Kidney (tissue), 14 donors: ENCODE measurements around the gene KLRK1. TPM values are rescaled to one million over a fixed set of nuclear protein-coding genes. Genes with fewer than 3 reads are reported as not detected.

Experiments
- DNase-seq, 5 donors: peaks; one replicate each; pipeline ENCODE4 v3.0.0-alpha.2; 2013 to 2020
- FAIRE-seq: peaks from 2 replicates; lab custom pipeline; 2012; peaks lifted over from hg19 to GRCh38; lab: Jason Lieb, UNC
- H3K27ac ChIP-seq, 2 donors: one replicate each; pipeline ENCODE4 v1.7.0; 2013; ENCODE audit warnings: low read depth in 2 of 2, low read length in 2 of 2, inconsistent platforms in 1 of 2
- H3K27me3 ChIP-seq: one replicate; pipeline ENCODE4 v1.7.1; 2013; ENCODE audit warnings: low read length, inconsistent platforms; ENCODE audit not compliant: control insufficient read depth, insufficient read depth
- H3K36me3 ChIP-seq, 3 donors: one replicate each; pipeline versions ENCODE4 v1.7.0 to v1.7.1; 2013; ENCODE audit warnings: low read length in 3 of 3, control low read depth in 1 of 3, inconsistent platforms in 1 of 3; ENCODE audit not compliant: insufficient read depth in 3 of 3, control insufficient read depth in 2 of 3
- H3K4me1 ChIP-seq, 3 donors: one replicate each; pipeline versions ENCODE4 v1.7.0 to v1.7.1; 2013; ENCODE audit warnings: low read length in 3 of 3, inconsistent platforms in 1 of 3, low read depth in 1 of 3; ENCODE audit not compliant: control insufficient read depth in 2 of 3, insufficient read depth in 2 of 3
- H3K4me3 ChIP-seq, 3 donors: one replicate each; pipeline versions ENCODE4 v1.7.0 to v1.8.1; 2013; ENCODE audit warnings: low read length in 3 of 3, control low read depth in 1 of 3, inconsistent platforms in 1 of 3
- H3K9ac ChIP-seq, 3 donors: one replicate each; pipeline versions ENCODE4 v1.7.0 to v1.7.1; 2013; ENCODE audit warnings: low read length in 3 of 3, control low read depth in 1 of 3, inconsistent platforms in 1 of 3
- H3K9me3 ChIP-seq, 3 donors: one replicate each; pipeline versions ENCODE4 v1.7.0 to v1.7.1; 2013; ENCODE audit warnings: low read length in 3 of 3, control low read depth in 1 of 3, inconsistent platforms in 1 of 3; ENCODE audit not compliant: control insufficient read depth in 2 of 3, insufficient read depth in 1 of 3
- CTCF ChIP-seq: IDR thresholded peaks from 3 replicates; pipeline ENCODE4 v1.5.1; 2012; ENCODE audit warnings: mild to moderate bottlenecking, moderate library complexity, borderline replicate concordance; ENCODE audit not compliant: insufficient read depth; ENCODE audit errors: extremely low read depth
- intact Hi-C: fragments of 100-400 bp; cut with DNase I; formaldehyde crosslinking; loops from one replicate; pipeline ENCODE4 v1.11.1; 2022
- polyA plus RNA-seq: library from polyadenylated mRNA; stranded (reverse); fragments of 350-450 nt; fragmentation: Illumina TruSeq; extraction: RNeasy Lipid Tissue Mini Kit (QIAGEN cat#74804); gene quantifications from one replicate; pipeline ENCODE4 v1.2.3, GENCODE V29; 2014; ENCODE audit warnings: low read depth, low replicate concordance; ENCODE audit not compliant: insufficient read depth
- total RNA-seq: library from RNA; stranded (reverse); fragmentation: NEBNext Ultra II Directional; extraction: Animal tissue kit (Norgen Biotek cat#: 25700); gene quantifications from one replicate; pipeline ENCODE4 v1.2.1, GENCODE V29; 2021
- donor health status: control.
- donor health status: control.
- donor health status: control.
- donor health status: control.
- donor health status: control.
- donor health status: DM: yes; HTN: yes; CAD: no.
- donor health status: Normal renal cell carcinoma (clear cell type).

The KLRK1 gene
- total and polyA plus RNA-seq, 2 donors from 2014 or later, result 0.75 to 5.2 TPM

- intact Hi-C loops, result no loop called here
These were observed 15.5 kb upstream of the KLRK1 start for GRCh38 chr12:10405294-10405693.

GRCh38 chr12:10404798-10405197 is 15.0 kb upstream of the KLRK1 start:
- H3K27ac ChIP-seq, result no peak overlapping the region
- H3K4me1 ChIP-seq, result no peaks in the 10 kb centered on the region
- DNase-seq (no peak), FAIRE-seq (no peak)
- no peak overlapping the region for H3K9ac ChIP-seq
- intact Hi-C loops, result no loop called here
- H3K27me3 ChIP-seq, result no peaks in the 10 kb centered on the region
- TF ChIP-seq CTCF, result no peak
- no peaks in the 10 kb centered on the region for H3K36me3 ChIP-seq
- H3K9me3 ChIP-seq, result no peaks in the 10 kb centered on the region
- H3K4me3 ChIP-seq, result no peak overlapping the region

More at GRCh38 chr12:10405294-10405693, 15.5 kb upstream of the KLRK1 start:
- Histone ChIP-seq H3K36me3 (no peaks in the 10 kb centered on the region), H3K4me1 (no peaks in the 10 kb centered on the region), H3K9me3 (no peaks in the 10 kb centered on the region), H3K27ac (no peak overlapping the region), H3K9ac (no peak overlapping the region), H3K4me3 (no peak overlapping the region), H3K27me3 (no peaks in the 10 kb centered on the region)
- TF ChIP-seq CTCF, result no peak
- no peak for FAIRE-seq
- no peak for DNase-seq

- intact Hi-C loops, result no loop called here
- Histone ChIP-seq H3K36me3 (no peaks in the 10 kb centered on the region), H3K4me3 (no peak overlapping the region), H3K9me3 (no peaks in the 10 kb centered on the region), H3K4me1 (no peaks in the 10 kb centered on the region), H3K9ac (no peak overlapping the region), H3K27ac (no peak overlapping the region), H3K27me3 (no peaks in the 10 kb centered on the region)
- FAIRE-seq (no peak), DNase-seq (no peak)
- TF ChIP-seq CTCF, result no peak
These were observed 11.0 kb upstream of the KLRK1 start for GRCh38 chr12:10400829-10401228.

- no peak overlapping the region for H3K4me3 ChIP-seq
- H3K27ac ChIP-seq, result no peak overlapping the region
- H3K36me3 ChIP-seq, result no peaks in the 10 kb centered on the region
- no peaks in the 10 kb centered on the region for H3K9me3 ChIP-seq
- no peaks in the 10 kb centered on the region for H3K4me1 ChIP-seq
- TF ChIP-seq CTCF, result no peak
- intact Hi-C loops, result no loop called here
- FAIRE-seq (no peak), DNase-seq (no peak)
- H3K27me3 ChIP-seq, result no peaks in the 10 kb centered on the region
- no peak overlapping the region for H3K9ac ChIP-seq
These were observed 8.3 kb upstream of the KLRK1 start for GRCh38 chr12:10398168-10398567.
